AG09319 (cell line): ENCODE data around the gene LSAMP.

Experiments used
- DNase-seq: peaks from one replicate; pipeline ENCODE4 v3.0.0-alpha.2; 2010; ENCODE audit warnings: low read depth; ENCODE audit errors: extremely low read depth
- TF ChIP-seq, protein P1 (sequence below): IDR thresholded peaks from 2 replicates; pipeline ENCODE4 v1.5.1; 2011; ENCODE audit warnings: low read depth, mild to moderate bottlenecking, inconsistent platforms, low read length, moderate library complexity

LSAMP gene

DNA sequence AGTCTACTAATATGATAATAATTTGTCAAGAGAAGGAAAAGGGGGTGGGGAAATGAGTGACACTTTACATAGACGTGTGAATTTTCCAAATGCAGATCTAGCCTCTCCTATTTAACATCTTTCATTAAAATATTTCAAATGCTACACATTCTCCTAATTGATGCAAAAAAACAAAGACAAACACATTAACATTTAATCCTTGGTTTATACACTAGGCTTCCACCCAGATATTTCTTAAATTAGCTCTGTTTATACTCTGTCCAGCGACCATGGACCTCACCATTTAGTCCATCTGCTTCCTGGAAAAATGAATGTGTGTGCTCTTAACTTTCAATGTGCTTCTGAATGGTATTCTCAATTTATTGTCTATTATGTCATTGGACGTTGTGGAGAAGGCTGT, 409.9 kb downstream of the LSAMP start:
- no peak for DNase-seq
- TF ChIP-seq, protein P1, sequence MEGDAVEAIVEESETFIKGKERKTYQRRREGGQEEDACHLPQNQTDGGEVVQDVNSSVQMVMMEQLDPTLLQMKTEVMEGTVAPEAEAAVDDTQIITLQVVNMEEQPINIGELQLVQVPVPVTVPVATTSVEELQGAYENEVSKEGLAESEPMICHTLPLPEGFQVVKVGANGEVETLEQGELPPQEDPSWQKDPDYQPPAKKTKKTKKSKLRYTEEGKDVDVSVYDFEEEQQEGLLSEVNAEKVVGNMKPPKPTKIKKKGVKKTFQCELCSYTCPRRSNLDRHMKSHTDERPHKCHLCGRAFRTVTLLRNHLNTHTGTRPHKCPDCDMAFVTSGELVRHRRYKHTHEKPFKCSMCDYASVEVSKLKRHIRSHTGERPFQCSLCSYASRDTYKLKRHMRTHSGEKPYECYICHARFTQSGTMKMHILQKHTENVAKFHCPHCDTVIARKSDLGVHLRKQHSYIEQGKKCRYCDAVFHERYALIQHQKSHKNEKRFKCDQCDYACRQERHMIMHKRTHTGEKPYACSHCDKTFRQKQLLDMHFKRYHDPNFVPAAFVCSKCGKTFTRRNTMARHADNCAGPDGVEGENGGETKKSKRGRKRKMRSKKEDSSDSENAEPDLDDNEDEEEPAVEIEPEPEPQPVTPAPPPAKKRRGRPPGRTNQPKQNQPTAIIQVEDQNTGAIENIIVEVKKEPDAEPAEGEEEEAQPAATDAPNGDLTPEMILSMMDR, result no peak

DNA sequence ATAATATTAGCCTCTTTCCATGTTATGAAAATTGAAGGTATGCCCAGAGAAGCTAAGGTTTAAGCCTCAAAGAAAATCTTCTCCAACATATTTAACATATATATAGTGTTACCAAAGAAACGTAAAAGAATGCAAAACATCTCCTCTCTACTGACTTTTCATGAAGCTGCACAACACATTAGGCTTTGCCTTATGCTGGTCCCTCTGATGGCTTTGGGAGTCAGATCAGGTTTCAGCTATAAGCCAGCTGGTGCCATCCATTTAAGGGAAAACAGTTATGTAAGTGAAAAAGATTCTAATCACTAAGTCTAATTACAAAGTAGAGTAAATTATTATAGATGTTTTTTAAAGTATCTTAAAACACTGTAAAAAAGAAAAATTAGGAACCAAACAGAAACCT, 410.5 kb downstream of the LSAMP start:
- no peak for DNase-seq
- TF ChIP-seq, protein P1, result no peak

DNA sequence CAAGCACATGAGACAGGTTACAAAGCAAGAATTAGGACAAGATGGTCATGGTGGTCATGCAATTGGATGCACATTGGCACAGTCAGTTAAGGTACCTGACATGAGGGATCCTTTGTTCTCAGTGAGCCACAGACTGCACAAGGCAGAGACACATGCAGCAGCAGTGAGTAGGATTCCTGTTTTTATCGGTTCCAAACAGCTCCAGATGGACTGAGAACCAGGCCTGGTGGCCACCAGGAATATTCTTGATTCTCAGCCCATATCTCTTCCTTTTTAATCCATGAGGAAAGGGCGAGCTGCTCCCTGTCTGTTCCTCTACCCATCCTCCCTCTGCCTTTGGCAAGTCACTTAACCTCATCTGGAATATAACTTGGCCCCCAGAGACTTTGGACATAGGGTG, 411.2 kb downstream of the LSAMP start:
- no peak for DNase-seq
- TF ChIP-seq, protein P1, result no peak

DNA sequence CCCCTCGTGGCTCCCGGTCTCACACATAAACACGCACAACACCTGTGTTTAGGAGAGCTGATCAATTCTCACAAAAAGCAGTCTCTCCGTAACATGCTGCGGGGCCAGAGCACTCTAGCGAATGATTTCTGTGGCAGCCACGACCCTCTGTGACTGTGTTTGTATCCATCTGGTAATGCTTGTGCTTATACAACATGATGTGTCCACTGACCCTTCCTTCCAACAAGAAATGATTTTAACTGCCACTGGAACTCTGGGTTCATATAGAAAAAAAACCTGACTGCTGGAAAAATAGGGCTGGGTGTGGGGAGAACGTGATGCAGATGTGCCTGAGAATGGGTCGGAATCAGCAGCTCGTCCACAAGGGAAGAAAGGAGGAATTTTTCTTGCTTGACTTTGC, 411.8 kb downstream of the LSAMP start:
- DNase-seq, result no peak
- TF ChIP-seq, protein P1, result no peak

DNA sequence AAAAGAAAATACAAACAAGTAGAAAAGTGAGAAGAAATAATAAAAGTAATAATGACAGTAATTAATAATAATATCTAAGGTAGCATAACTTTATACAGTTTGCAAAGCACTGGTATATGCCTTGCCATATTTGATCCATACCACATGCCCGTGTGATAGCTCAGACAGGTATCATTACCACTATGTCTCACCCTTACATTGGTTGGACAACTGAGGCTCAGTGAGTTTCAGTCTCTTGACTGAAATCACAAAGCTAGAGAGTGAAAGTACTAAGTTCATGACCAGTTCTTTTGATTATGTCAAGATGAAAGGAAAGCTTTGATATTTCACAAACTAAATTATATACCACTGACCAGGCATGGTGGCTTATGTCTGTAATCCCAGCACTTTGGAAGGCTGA, 413.1 kb downstream of the LSAMP start:
- TF ChIP-seq, protein P1, result no peak
- DNase-seq, result no peak

DNA sequence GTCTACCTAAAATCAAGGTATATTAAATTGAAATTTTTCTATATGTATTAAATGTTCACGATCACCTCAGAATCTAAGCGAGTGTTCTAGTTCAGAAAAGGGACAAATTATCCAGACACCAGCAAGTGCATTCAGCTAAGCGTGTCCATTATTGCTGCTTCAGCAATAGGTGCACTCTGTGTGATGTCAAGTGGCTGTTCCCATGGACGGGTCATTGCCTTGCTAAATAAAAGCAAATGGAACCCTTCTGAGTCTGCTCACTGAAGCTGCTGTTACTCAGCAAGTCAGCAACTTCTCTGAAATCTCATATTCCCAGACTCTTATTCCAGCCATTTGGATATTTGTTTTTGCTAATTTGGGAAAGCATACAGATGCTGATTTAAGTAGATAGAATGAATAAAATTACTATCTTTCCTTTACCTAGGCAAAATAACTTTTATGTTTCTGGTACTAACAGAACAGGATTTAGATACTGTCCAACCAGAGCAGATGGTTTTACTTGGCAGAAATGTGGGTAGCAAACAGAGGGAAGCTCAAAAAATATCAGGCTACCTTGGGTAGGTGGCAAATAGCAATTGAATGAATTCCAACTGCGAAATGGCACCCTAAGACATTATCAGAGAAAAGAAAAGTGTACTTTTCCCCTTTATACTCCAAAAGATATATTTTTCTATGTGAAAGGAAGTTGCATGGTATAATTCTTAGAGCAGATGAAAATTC, 415.0 kb downstream of the LSAMP start:
- TF ChIP-seq, protein P1, result no peak
- DNase-seq, result no peak

DNA sequence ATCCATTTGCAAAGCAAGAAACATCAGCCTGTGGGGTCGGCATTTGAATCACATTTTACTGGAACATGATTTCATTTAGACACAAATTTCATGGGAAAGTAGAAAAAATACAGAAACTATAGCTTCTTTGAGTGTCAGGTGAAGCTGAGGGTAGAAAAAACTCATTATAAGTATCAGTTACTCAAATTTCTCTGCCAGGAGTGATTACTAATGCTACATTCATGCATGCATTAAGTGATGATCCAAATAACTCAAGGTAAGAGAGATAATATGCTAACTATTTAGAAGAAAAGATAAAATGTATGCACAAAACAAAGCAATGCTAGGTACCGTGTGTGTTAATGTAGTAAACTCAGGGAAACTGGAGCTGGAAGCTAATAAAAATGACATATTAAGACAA, 416.0 kb downstream of the LSAMP start:
- TF ChIP-seq, protein P1, result no peak
- DNase-seq, result no peak
